ENCODE measurements around the gene STX8.

- TF ChIP-seq CTCF (IDR thresholded peaks at IDR 0.05; ENCODE audit: borderline replicate concordance, extremely low read depth, low read length, poor library complexity, severe bottlenecking) (no peak), EZH2 (IDR thresholded peaks at IDR 0.05; ENCODE audit: borderline replicate concordance, low read depth, low read length, severe bottlenecking) (no peak)
Measured at GRCh38 chr17:9577373-9577709, 1.7 kb upstream of the STX8 start.

Data from DND-41 (cell line).